Peyer's patch (tissue), 4 donors: ENCODE results near the gene GLB1L3. TPM values are rescaled to one million over a fixed set of nuclear protein-coding genes. Genes with fewer than 3 reads are reported as not detected.
A peak's percentile ranks its signal among the peaks of the same experiment; 100 is the strongest.

Experiments
- DNase-seq, 3 donors: peaks; one replicate each; pipeline ENCODE4 v3.0.0-alpha.2; 2017 to 2019
- H3K27ac ChIP-seq, 4 donors: fragments of 200-600 bp; sonication (generic); one replicate each; pipeline ENCODE4 v1.5.1; 2016 to 2019
- H3K27me3 ChIP-seq, 2 donors: fragments of 200-600 bp; sonication (generic); one replicate each; pipeline ENCODE4 v1.5.1; 2019
- H3K36me3 ChIP-seq, 3 donors: fragments of 200-600 bp; sonication (generic); one replicate each; pipeline ENCODE4 v1.5.1; 2016 to 2019
- H3K4me1 ChIP-seq, 4 donors: fragments of 200-600 bp; sonication (generic); one replicate each; pipeline ENCODE4 v1.5.1; 2016 to 2019
- H3K4me3 ChIP-seq, 4 donors: fragments of 200-600 bp; sonication (generic); 1 replicate in 3 of 4; 2 replicates in 1 of 4; pipeline ENCODE4 v1.5.1; 2016 to 2019; ENCODE audit warnings: mild to moderate bottlenecking in 1 of 4
- H3K9me3 ChIP-seq, 4 donors: fragments of 200-600 bp; sonication (generic); one replicate each; pipeline ENCODE4 v1.5.1; 2016 to 2019; ENCODE audit warnings: mild to moderate bottlenecking in 1 of 4
- CTCF ChIP-seq, 6 experiments: fragments of 450-650 bp in 4 of 6; fragments of 200-600 bp in 2 of 6; sonication (generic) in 1 of 6; IDR thresholded peaks; one replicate each; pipeline ENCODE4 v1.5.1; 2017 to 2019; ENCODE audit warnings: antibody characterized with exemption in 6 of 6, mild to moderate bottlenecking in 3 of 6, moderate library complexity in 1 of 6
- POLR2A ChIP-seq, 2 donors: fragments of 450-650 bp; IDR thresholded peaks; one replicate each; pipeline ENCODE4 v1.5.1; 2017; ENCODE audit warnings: antibody characterized with exemption in 2 of 2, mild to moderate bottlenecking in 2 of 2, moderate library complexity in 2 of 2
- total RNA-seq, 4 donors: library from RNA; depleted of rRNA; stranded (reverse); fragments of >200 nt; gene quantifications; one replicate each; pipeline ENCODE4 v1.1.0, GENCODE V29; 2016

Gene GLB1L3
- total RNA-seq, 4 donors from 2014 or later: not detected

GRCh38 chr11:134272381-134273316, 3.5 kb upstream of the GLB1L3 start:
- Histone ChIP-seq H3K4me3 (no peak overlapping the region), H3K27ac (no peak overlapping the region), H3K4me1 (peaks cover 0 to 18% (median 11%) of the 10 kb centered on the region in 4 donors), H3K27me3 (peaks cover 0 to 35% of the 10 kb centered on the region in 2 donors), H3K36me3 (no peaks in the 10 kb centered on the region), H3K9me3 (no peaks in the 10 kb centered on the region)
- no peak for TF ChIP-seq CTCF (IDR thresholded peaks at IDR 0.05)
- TF ChIP-seq POLR2A (IDR thresholded peaks at IDR 0.05): no peak
- peak in 1 of 3 donors; percentile 43 for DNase-seq

- Histone ChIP-seq H3K27ac (no peak overlapping the region), H3K36me3 (no peaks in the 10 kb centered on the region), H3K4me3 (no peak overlapping the region), H3K9me3 (peaks cover 0 to 2% (median under 1%) of the 10 kb centered on the region in 4 donors), H3K27me3 (peaks cover 0 to 36% of the 10 kb centered on the region in 2 donors), H3K4me1 (peaks cover 0 to 18% (median 11%) of the 10 kb centered on the region in 4 donors)
- no peak for TF ChIP-seq POLR2A (IDR thresholded peaks at IDR 0.05)
- TF ChIP-seq CTCF (IDR thresholded peaks at IDR 0.05): no peak
- no peak for DNase-seq
These were observed 2.9 kb upstream of the GLB1L3 start for GRCh38 chr11:134273317-134273712.

GRCh38 chr11:134275188-134275533, 1.0 kb upstream of the GLB1L3 start:
- Histone ChIP-seq H3K4me3 (no peak overlapping the region), H3K4me1 (peaks cover 0 to 18% (median 11%) of the 10 kb centered on the region in 4 donors), H3K27me3 (peaks cover 0 to 36% of the 10 kb centered on the region in 2 donors), H3K36me3 (no peaks in the 10 kb centered on the region), H3K27ac (no peak overlapping the region), H3K9me3 (peaks cover 0 to 5% (median 1%) of the 10 kb centered on the region in 4 donors)
- no peak for DNase-seq
- TF ChIP-seq CTCF (IDR thresholded peaks at IDR 0.05) (no peak), POLR2A (IDR thresholded peaks at IDR 0.05) (no peak)

GRCh38 chr11:134276396-134277182, 410 bp downstream of the GLB1L3 start:
- no peak for TF ChIP-seq POLR2A (IDR thresholded peaks at IDR 0.05)
- TF ChIP-seq CTCF (IDR thresholded peaks at IDR 0.05): no peak
- H3K27ac ChIP-seq: no peak overlapping the region
- peaks cover 0 to 18% (median 11%) of the 10 kb centered on the region in 4 donors for H3K4me1 ChIP-seq
- peak in 1 of 3 donors; percentile 37 for DNase-seq
- H3K4me3 ChIP-seq: peak overlapping the region; percentile 26 to 44 (median 41)
- no peaks in the 10 kb centered on the region for H3K36me3 ChIP-seq
- peaks cover 0 to 36% of the 10 kb centered on the region in 2 donors for H3K27me3 ChIP-seq
- H3K9me3 ChIP-seq: peaks cover 0 to 5% (median 1%) of the 10 kb centered on the region in 4 donors

- TF ChIP-seq POLR2A (IDR thresholded peaks at IDR 0.05): no peak
- no peak for TF ChIP-seq CTCF (IDR thresholded peaks at IDR 0.05)
- peaks cover 0 to 36% of the 10 kb centered on the region in 2 donors for H3K27me3 ChIP-seq
- H3K27ac ChIP-seq: no peak overlapping the region
- H3K9me3 ChIP-seq: peaks cover 0 to 5% (median 1%) of the 10 kb centered on the region in 4 donors
- peaks cover 0 to 18% (median 11%) of the 10 kb centered on the region in 4 donors for H3K4me1 ChIP-seq
- H3K4me3 ChIP-seq: peak overlapping the region in 2 of 4 donors; percentile 39 to 43
- no peaks in the 10 kb centered on the region for H3K36me3 ChIP-seq
- DNase-seq: peak in 1 of 3 donors; percentile 41
These were observed 1.2 kb downstream of the GLB1L3 start for GRCh38 chr11:134277183-134278001.
